ENCODE data around the gene FGF22.
"Not testable (repeated sequence)": the region's sequence is repeated elsewhere in the genome, so short reads cannot be mapped to it uniquely, and the experiment has no call there.

Gene FGF22

DNA sequence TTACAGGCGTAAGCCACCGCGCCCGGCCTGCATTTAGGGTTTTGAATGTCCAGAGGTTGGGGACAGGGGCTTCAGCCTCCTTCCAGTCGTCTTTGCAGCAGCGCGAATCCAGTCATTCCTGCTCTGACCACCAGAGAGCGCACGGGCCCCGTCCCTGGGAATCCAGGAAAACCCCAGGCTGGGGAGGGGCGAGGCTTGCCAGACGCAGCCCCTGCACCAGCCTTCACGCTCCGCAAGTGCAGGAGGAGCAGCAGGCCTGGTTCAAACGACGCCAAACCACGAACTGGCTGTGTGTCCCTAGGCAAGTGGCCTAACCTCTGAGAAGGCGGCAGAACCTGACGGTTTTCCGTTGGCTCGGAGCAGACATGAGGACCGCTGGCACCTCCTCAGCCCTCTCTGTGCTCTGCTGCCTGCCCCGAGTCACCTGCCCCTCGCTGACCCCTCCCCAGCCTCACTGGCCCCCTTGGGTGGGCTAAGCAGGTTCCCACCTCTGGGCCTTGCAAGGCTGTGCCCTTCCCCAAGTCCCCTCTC, 25.3 kb downstream of the FGF22 start:
- H3K4me1 ChIP-seq (ENCODE audit: insufficient read depth, low read length), result peaks cover 42% of the 10 kb centered on the region
- TF ChIP-seq EZH2 (IDR thresholded peaks at IDR 0.05; ENCODE audit: borderline replicate concordance, low read depth, low read length, severe bottlenecking), result no peak
- TF ChIP-seq, protein P1, sequence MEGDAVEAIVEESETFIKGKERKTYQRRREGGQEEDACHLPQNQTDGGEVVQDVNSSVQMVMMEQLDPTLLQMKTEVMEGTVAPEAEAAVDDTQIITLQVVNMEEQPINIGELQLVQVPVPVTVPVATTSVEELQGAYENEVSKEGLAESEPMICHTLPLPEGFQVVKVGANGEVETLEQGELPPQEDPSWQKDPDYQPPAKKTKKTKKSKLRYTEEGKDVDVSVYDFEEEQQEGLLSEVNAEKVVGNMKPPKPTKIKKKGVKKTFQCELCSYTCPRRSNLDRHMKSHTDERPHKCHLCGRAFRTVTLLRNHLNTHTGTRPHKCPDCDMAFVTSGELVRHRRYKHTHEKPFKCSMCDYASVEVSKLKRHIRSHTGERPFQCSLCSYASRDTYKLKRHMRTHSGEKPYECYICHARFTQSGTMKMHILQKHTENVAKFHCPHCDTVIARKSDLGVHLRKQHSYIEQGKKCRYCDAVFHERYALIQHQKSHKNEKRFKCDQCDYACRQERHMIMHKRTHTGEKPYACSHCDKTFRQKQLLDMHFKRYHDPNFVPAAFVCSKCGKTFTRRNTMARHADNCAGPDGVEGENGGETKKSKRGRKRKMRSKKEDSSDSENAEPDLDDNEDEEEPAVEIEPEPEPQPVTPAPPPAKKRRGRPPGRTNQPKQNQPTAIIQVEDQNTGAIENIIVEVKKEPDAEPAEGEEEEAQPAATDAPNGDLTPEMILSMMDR (IDR thresholded peaks at IDR 0.05; ENCODE audit: borderline replicate concordance, extremely low read depth, low read length, poor library complexity, severe bottlenecking), result peak; percentile 91
- H3K4me2 ChIP-seq (ENCODE audit: insufficient read depth, low read length), result peak overlapping the region; percentile 62
- H3K9ac ChIP-seq (ENCODE audit: low read depth, low read length), result peak overlapping the region; percentile 30
- H3K36me3 ChIP-seq (ENCODE audit: insufficient read depth, low read length), result peaks cover 19% of the 10 kb centered on the region
- H3K79me2 ChIP-seq (ENCODE audit: insufficient read depth, low read length), result peaks cover 35% of the 10 kb centered on the region
- H2AFZ ChIP-seq (ENCODE audit: low read depth, low read length), result peak overlapping the region; percentile 80
- peaks cover 28% of the 10 kb centered on the region for H4K20me1 ChIP-seq (ENCODE audit: insufficient read depth, low read length)
- no peak overlapping the region for H3K27ac ChIP-seq (ENCODE audit: low read length)
- no peak overlapping the region for H3K4me3 ChIP-seq (ENCODE audit: low read depth in 1 of 2, low read length in 2 of 2)
- DNase-seq, result peak; percentile 88
- H3K9me3 ChIP-seq (ENCODE audit: insufficient read depth, low read length, severe bottlenecking), result no peaks in the 10 kb centered on the region
- ATAC-seq (ENCODE audit: insufficient read depth, low read depth), result peak; percentile 52
- no peaks in the 10 kb centered on the region for H3K27me3 ChIP-seq (ENCODE audit: insufficient read depth, low read length, poor library complexity)

DNA sequence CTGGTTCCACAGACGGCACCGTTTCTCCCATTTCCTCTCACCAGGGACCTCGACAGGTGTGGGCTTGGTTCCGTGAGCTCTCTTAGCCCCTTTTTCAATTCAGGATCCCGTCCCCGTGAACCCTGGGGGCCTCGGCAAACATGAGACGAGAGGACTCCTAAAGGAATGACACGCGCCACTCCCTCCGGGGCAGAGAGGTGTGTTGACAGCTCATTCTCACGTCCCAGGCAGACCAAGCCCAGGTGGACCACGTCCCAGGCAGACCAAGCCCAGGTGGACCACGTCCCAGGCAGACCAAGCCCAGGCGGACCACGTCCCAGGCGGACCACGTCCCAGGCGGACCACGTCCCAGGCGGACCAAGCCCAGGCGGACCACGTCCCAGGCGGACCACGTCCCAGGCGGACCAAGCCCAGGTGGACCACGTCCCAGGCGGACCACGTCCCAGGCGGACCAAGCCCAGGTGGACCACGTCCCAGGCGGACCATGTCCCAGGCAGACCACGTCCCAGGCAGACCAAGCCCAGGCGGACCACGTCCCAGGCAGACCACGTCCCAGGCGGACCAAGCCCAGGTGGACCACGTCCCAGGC, 27.4 kb downstream of the FGF22 start:
- H4K20me1 ChIP-seq (ENCODE audit: insufficient read depth, low read length); H3K36me3 ChIP-seq (ENCODE audit: insufficient read depth, low read length); ATAC-seq (ENCODE audit: insufficient read depth, low read depth); H3K9me3 ChIP-seq (ENCODE audit: insufficient read depth, low read length, severe bottlenecking); H3K27ac ChIP-seq (ENCODE audit: low read length); H3K27me3 ChIP-seq (ENCODE audit: insufficient read depth, low read length, poor library complexity); H3K4me2 ChIP-seq (ENCODE audit: insufficient read depth, low read length); DNase-seq; H3K4me3 ChIP-seq (ENCODE audit: low read depth in 1 of 2, low read length in 2 of 2); H2AFZ ChIP-seq (ENCODE audit: low read depth, low read length); H3K9ac ChIP-seq (ENCODE audit: low read depth, low read length): not testable (repeated sequence)
- Histone ChIP-seq H3K79me2 (ENCODE audit: insufficient read depth, low read length) (peaks cover 14% of the 10 kb centered on the region), H3K4me1 (ENCODE audit: insufficient read depth, low read length) (peaks cover 21% of the 10 kb centered on the region)

DNA sequence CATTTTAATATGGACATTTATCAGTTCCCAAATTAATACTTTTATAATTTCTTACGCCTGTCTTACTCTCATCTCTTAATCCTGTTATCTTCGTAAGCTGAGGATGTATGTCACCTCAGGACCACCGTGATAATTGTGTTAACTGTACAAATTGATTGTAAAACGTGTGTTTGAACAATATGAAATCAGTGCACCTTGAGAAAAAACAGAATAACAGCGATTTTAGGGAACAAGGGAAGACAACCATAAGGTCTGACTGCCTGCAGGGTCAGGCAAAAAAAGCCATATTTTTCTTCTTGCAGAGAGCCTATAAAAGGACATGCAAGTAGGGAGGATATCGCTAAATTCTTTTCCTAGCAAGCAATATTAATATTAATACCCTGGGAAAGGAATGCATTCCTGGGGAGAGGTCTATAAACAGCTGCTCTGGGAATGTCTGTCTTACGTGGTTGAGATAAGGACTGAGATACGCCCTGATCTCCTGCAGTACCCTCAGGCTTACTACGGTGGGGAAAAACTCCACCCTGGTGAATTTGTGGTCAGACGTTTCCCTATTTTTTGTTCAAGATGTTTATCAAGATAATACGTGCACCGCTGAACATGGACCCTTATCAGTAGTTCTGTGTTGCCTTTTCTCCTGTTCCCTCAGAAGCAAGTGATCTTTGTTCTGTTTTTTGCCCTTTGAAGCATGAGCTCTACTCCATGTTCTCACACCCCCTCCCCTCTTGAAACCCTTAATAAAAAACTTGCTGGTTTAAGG, 29.2 kb downstream of the FGF22 start:
- not testable (repeated sequence) for H3K9ac ChIP-seq (ENCODE audit: low read depth, low read length); H3K27me3 ChIP-seq (ENCODE audit: insufficient read depth, low read length, poor library complexity); H3K9me3 ChIP-seq (ENCODE audit: insufficient read depth, low read length, severe bottlenecking); ATAC-seq (ENCODE audit: insufficient read depth, low read depth); H2AFZ ChIP-seq (ENCODE audit: low read depth, low read length); H3K79me2 ChIP-seq (ENCODE audit: insufficient read depth, low read length); H4K20me1 ChIP-seq (ENCODE audit: insufficient read depth, low read length); H3K4me2 ChIP-seq (ENCODE audit: insufficient read depth, low read length); H3K27ac ChIP-seq (ENCODE audit: low read length); H3K36me3 ChIP-seq (ENCODE audit: insufficient read depth, low read length); DNase-seq; H3K4me3 ChIP-seq (ENCODE audit: low read depth in 1 of 2, low read length in 2 of 2)
- peaks cover 14% of the 10 kb centered on the region for H3K4me1 ChIP-seq (ENCODE audit: insufficient read depth, low read length)

DNA sequence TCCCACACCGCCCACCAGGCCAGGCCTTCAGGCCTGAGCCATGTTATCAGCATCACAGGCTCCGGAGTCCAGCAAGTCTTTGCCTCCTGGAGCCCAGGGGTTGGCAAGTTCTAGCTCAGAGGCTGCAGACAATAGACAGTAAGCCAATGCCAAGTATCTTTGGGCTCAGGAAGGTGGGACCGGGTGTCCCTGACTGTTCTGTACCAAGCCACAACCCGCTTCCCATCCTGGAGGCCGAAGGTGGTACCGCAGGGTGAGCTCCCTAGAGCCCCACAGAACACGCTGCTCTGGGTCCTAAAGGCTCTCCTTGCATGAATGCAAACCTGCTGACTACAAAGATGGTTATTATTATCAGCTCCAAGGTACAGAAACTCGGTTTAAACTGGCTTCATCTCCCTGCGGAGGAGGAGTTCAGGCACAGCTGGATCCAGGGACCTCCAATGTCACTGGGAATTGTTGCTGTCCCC, 31.0 kb downstream of the FGF22 start:
- no peak overlapping the region for H3K27ac ChIP-seq (ENCODE audit: low read length)
- no peaks in the 10 kb centered on the region for H4K20me1 ChIP-seq (ENCODE audit: insufficient read depth, low read length)
- ATAC-seq (ENCODE audit: insufficient read depth, low read depth) (peak; percentile 35; the same call in 1 of the 3 replicates), DNase-seq (no peak)
- no peak overlapping the region for H3K4me2 ChIP-seq (ENCODE audit: insufficient read depth, low read length)
- H3K36me3 ChIP-seq (ENCODE audit: insufficient read depth, low read length), result no peaks in the 10 kb centered on the region
- TF ChIP-seq, protein P1 (IDR thresholded peaks at IDR 0.05; ENCODE audit: borderline replicate concordance, extremely low read depth, low read length, poor library complexity, severe bottlenecking), result peak; percentile 17
- no peak for TF ChIP-seq EZH2 (IDR thresholded peaks at IDR 0.05; ENCODE audit: borderline replicate concordance, low read depth, low read length, severe bottlenecking)
- H3K4me3 ChIP-seq (ENCODE audit: low read depth in 1 of 2, low read length in 2 of 2), result no peak overlapping the region
- H3K9ac ChIP-seq (ENCODE audit: low read depth, low read length), result no peak overlapping the region
- H3K79me2 ChIP-seq (ENCODE audit: insufficient read depth, low read length), result no peaks in the 10 kb centered on the region
- no peaks in the 10 kb centered on the region for H3K4me1 ChIP-seq (ENCODE audit: insufficient read depth, low read length)
- H3K9me3 ChIP-seq (ENCODE audit: insufficient read depth, low read length, severe bottlenecking), result no peaks in the 10 kb centered on the region
- no peak overlapping the region for H2AFZ ChIP-seq (ENCODE audit: low read depth, low read length)
- no peaks in the 10 kb centered on the region for H3K27me3 ChIP-seq (ENCODE audit: insufficient read depth, low read length, poor library complexity)
